DMS53 treated with DMSO at 0.1 percent for 48 hours (cell line): ENCODE results near the gene ZNF804A.
A peak's percentile ranks its signal among the peaks of the same experiment; 100 is the strongest.
"Not testable (repeated sequence)": the region's sequence is repeated elsewhere in the genome, so short reads cannot be mapped to it uniquely, and the experiment has no call there.

Source experiments
- DNase-seq: peaks from one replicate; lab custom pipeline; 2025; ENCODE audit not compliant: unreplicated experiment; lab: John Stamatoyannopoulos, UW

Gene ZNF804A

GRCh38 chr2:184721881-184722280, 123.6 kb downstream of the ZNF804A start:
- no peak for DNase-seq

DNA sequence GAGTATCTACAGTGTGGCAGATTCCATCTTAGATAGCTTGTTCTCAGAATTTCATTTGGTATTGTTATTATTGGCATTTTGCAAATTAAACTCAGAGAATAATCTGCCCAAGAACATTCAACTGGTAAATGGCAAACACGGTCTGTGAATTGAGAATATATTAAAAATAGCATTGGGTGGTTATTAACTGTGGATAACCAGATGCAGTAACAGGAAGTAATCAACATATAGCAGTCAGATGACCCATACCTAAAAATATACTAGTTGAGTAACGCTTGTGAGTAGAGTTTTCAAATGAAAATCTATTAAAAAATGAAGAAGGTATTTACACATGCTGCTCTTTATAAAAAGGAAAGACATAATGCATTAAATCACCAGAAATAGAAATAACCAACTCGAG, 129.5 kb downstream of the ZNF804A start:
- DNase-seq = no peak

DNA sequence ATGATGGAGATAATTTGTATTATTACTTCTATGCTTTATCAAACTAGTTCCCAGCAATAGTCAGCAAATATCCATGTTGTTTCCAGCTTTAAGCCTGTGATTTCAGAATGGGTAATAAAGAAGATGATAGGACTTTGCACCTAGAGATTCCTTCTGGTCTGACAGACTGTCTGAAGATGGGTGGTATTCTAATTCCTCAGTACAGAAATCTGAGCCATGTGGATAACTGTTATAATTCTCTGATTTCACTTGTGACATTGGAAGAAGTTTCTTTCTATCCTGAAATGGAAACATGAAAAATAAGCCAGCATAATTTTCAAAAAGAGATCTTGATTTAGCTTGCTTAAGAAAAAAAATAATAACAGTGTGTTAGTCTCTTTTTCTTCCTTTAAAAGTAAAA, 130.1 kb downstream of the ZNF804A start:
- DNase-seq = no peak

GRCh38 chr2:184729581-184729980, 131.3 kb downstream of the ZNF804A start:
- no peak for DNase-seq

DNA sequence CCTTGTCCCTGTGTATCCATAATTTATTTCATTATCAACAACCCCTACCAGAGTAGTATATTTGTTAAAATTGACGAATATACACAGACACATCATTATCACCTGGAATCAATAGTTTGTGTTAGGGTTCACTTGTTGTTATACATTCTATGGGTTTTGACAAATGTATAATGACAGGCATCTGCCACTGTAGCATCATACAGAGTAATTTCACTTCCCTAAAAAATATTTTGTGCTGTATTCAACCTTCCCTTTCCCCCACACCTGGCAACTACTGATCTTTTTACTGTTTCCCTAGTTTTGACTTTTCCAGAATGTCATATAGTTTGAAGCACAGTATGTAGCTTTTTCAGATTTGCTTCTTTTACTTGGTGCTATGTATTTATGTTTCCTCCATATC, 132.0 kb downstream of the ZNF804A start:
- no peak for DNase-seq

DNA sequence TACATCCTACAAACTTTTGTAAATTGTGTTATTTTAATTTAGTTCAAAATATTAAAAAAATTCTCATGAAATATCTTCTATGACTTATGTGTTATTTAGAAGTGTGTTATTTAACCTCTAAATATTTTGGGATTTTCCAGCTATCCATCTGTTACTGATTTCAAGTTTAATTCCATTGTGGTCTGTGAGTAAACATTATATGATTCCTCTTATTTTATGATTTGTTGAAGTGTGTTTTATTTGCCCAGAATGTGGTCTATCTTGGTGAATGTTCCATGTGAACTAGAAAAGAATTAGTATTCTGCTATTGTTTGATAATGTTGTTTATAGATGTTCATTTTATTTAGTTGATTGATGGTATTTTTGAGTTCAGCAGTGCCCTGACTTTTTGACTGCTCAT, 136.0 kb downstream of the ZNF804A start:
- no peak for DNase-seq

DNA sequence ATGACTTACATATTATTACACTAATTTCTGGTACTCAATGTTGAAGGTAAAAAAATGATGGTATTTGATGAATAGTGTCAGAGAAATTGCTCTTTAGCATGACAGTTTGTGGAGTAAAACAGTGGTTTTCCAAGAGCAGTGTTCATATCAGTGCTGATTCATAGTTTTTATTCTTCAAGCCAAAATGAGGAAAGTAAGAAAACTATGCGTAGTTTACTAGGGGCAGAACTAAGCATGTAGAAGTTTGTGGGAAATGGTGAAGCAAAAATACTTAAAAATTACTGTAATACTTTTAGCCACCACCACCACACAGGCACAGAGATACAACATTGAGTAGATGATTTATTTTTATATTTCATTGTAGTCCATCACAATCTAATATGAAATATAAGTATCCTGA, 137.3 kb downstream of the ZNF804A start:
- no peak for DNase-seq

DNA sequence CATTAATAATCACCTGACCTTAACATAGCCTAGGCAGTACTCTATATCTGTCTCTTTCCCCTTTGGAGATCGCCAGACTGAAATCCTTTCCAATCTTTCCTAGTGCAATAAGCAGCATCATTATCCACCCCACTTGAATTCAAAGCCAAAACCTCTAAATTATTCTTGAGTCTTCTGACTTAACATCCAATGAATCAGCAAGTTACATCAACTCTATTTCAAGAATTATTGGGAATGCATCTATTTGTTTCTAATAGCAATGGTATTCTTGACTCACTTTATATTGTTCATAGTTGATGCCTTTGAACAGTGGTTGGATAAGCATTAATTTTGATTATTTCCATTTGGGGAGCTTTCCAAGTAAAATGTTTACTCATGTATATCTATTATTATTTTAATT, 144.8 kb downstream of the ZNF804A start:
- no peak for DNase-seq

- DNase-seq = no peak
These were observed 157.8 kb downstream of the ZNF804A start for GRCh38 chr2:184756161-184756560.

DNA sequence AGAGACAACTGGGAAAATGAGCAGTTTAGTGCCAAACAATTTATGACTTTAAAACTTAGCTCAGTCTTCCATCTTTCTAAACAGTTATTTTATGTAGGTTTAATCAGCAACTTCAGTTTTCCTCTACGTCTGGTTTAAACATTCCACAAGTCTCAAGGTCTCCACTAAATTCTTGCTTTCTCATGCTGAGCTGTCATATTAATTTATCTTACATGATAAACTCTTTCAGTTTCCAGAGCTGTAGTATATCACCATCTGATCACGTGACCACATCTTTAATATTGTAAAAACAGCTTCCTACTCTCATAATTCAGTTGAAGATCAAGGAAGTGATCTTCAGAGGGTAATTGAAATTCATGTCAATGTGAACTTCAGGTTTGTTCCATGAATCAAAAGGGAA, 158.6 kb downstream of the ZNF804A start:
- DNase-seq = no peak

- DNase-seq = not testable (repeated sequence)
These were observed 161.4 kb downstream of the ZNF804A start for GRCh38 chr2:184759557-184760255.

DNA sequence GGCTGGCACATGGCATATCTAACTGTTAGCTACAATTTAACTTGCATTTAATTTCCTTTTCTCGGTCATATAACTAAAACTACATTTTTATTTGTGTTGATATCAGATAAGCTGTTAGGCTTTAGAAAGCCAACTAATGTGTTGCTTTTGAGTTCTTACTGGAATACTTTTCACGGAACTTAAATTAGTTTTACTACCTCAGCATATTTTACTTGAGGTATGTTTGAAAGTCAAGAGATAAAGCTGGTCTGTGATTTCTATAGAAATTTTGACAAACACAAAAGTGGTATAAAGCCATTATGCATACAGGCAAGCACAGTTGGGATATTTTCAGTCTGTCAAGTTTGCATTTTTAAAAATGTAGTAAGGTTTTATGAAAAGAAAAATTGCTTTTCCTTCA, 162.6 kb downstream of the ZNF804A start:
- DNase-seq = no peak

- peak; percentile 27 for DNase-seq
These were observed 167.0 kb downstream of the ZNF804A start for GRCh38 chr2:184765112-184765895.

GRCh38 chr2:184767059-184767458, 168.7 kb downstream of the ZNF804A start:
- no peak for DNase-seq

GRCh38 chr2:184769023-184769422, 170.7 kb downstream of the ZNF804A start:
- DNase-seq = no peak

DNA sequence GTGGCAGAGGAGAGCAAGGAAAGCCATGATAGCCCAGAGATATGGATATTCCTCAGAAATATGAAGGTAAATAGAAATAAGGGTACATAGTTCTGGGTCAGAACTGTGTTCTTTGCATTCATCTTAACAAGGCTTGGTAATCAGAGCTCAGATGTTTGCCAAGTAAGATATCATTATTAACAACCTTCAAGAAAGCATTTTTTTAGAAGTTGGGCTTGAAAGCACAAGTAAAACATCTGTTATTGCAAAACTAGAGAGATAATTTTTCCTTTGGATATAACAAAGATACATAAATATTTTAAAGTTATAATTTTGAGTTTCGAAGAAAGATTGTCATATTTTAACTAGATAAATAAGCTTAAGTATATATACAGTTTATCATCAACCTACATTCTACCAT, 171.4 kb downstream of the ZNF804A start:
- DNase-seq = no peak

- DNase-seq = no peak
These were observed 181.4 kb downstream of the ZNF804A start for GRCh38 chr2:184779777-184780176.

- DNase-seq = no peak
These were observed 182.1 kb downstream of the ZNF804A start for GRCh38 chr2:184780384-184780783.

GRCh38 chr2:184780944-184781343, 182.6 kb downstream of the ZNF804A start:
- DNase-seq = no peak

GRCh38 chr2:184783576-184783975, 185.2 kb downstream of the ZNF804A start:
- no peak for DNase-seq

DNA sequence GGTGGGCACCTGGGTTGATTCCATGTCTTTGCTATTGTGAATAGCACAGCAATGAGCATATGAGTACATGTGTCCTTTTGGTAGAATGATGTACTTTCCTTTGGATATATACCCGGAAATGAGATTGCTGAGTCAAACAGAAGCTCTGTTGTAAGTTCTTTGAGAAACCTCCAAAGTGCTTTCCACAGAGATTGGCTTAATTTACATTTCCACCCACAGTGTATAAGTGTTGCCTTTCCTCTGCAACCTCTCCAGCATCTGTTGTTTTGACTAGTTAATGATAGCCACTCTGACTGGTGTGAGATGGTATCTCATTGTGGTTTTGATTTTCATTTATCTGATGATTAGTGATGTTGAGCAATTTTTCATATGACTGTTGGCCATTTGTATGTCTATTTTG, 194.8 kb downstream of the ZNF804A start:
- no peak for DNase-seq

DNA sequence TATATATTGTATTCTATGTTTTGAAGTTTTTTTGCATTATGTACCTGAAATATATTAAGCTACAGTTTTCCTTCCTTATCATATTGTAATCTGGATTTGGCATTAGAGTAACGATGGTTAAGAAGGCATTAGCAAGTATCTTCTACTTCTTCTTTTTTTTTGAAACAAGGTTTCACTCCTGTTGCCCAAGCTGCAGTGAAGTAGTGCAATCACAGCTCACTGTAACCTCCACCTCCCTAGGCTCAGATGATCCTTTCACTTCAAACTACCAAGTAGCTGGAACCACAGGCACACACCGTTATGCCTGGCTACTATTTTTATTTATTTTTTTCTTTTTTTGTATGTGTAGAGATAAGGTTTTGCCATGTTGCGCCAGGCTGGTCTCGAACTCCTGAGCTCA, 201.1 kb downstream of the ZNF804A start:
- DNase-seq = no peak

DNA sequence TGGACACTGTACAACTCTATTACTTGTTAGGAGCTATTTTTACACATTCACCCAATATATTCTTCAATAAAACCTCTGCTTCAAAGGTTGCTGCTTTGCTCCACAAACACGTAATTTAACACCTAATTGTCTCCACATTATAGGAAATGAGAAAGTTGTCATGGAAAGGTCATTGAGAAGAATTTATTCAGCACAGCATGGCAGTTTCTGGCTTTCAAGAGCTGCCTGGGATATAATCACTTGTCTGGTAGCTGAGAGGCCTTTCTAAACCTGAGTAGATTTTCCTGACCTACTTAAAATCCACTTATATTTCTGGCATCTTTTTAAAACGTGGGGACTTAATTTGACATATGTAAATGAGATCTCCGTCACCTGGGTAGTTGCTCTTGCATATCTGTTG, 216.1 kb downstream of the ZNF804A start:
- no peak for DNase-seq
